HepG2 (cell line): ENCODE data around the gene SLC2A10. TPM values are rescaled to one million over a fixed set of nuclear protein-coding genes. Genes with fewer than 3 reads are reported as not detected.
A peak's percentile ranks its signal among the peaks of the same experiment; 100 is the strongest.

Experiments used
- GTF3A ChIP-seq: sonication (generic); formaldehyde crosslinking; conservative IDR thresholded peaks from 2 replicates; pipeline ENCODE4 v1.4.0; 2020; ENCODE audit warnings: mild to moderate bottlenecking, missing genetic modification reagents
- MAF1 ChIP-seq: sonication (generic); formaldehyde crosslinking; IDR thresholded peaks from 2 replicates; pipeline ENCODE4 v1.5.0; 2020; ENCODE audit warnings: missing genetic modification reagents, borderline replicate concordance
- NFATC3 ChIP-seq: sonication (generic); formaldehyde crosslinking; IDR thresholded peaks from 2 replicates; pipeline ENCODE4 v1.5.1; 2020; ENCODE audit warnings: mild to moderate bottlenecking, missing genetic modification reagents
- NR2C2 ChIP-seq: sonication (generic); formaldehyde crosslinking; IDR thresholded peaks from 2 replicates; pipeline ENCODE4 v1.4.0; 2020; ENCODE audit warnings: missing genetic modification reagents, mild to moderate bottlenecking, moderate library complexity, borderline replicate concordance
- POLR2AphosphoS5 ChIP-seq: IDR thresholded peaks from 2 replicates; pipeline ENCODE4 v1.6.1; 2012; ENCODE audit warnings: low read depth, low read length
- REL ChIP-seq: sonication (generic); formaldehyde crosslinking; conservative IDR thresholded peaks from 2 replicates; pipeline ENCODE4 v1.8.0; 2022; ENCODE audit warnings: mild to moderate bottlenecking, missing genetic modification reagents, moderate library complexity
- SYNCRIP ChIP-seq: fragments of 200-400 bp; formaldehyde crosslinking; IDR thresholded peaks from 2 replicates; pipeline ENCODE4 v1.6.1; 2018; ENCODE audit warnings: mild to moderate bottlenecking, low read depth, low read length; ENCODE audit not compliant: insufficient read depth
- YEATS2 ChIP-seq: sonication (generic); formaldehyde crosslinking; IDR thresholded peaks from 2 replicates; pipeline ENCODE4 v1.4.0; 2020; ENCODE audit warnings: missing genetic modification reagents, borderline replicate concordance
- ZNF230 ChIP-seq: sonication (generic); formaldehyde crosslinking; IDR thresholded peaks from 2 replicates; pipeline ENCODE4 v1.4.0; 2020; ENCODE audit warnings: mild to moderate bottlenecking, missing genetic modification reagents
- ZNF263 ChIP-seq: sonication (generic); formaldehyde crosslinking; IDR thresholded peaks from 2 replicates; pipeline ENCODE4 v1.4.0; 2020; ENCODE audit warnings: missing genetic modification reagents
- ZNF326 ChIP-seq: sonication (generic); formaldehyde crosslinking; IDR thresholded peaks from 2 replicates; pipeline ENCODE4 v1.4.0; 2020; ENCODE audit warnings: missing genetic modification reagents, borderline replicate concordance
- ZNF331 ChIP-seq: sonication (generic); formaldehyde crosslinking; IDR thresholded peaks from 2 replicates; pipeline ENCODE4 v1.4.0; 2020; ENCODE audit warnings: missing genetic modification reagents
- ZNF383 ChIP-seq: sonication (generic); formaldehyde crosslinking; IDR thresholded peaks from 2 replicates; pipeline ENCODE4 v1.4.0; 2020; ENCODE audit warnings: missing genetic modification reagents, mild to moderate bottlenecking, borderline replicate concordance
- ZSCAN21 ChIP-seq: sonication (generic); formaldehyde crosslinking; IDR thresholded peaks from 2 replicates; pipeline ENCODE4 v1.8.0; 2022; ENCODE audit warnings: mild to moderate bottlenecking, missing genetic modification reagents, moderate library complexity, borderline replicate concordance
- polyA plus RNA-seq, 8 experiments: library from polyadenylated mRNA; depleted of rRNA in 3 of 8; stranded (reverse) in 7 of 8; unstranded in 1 of 8; fragments of >200 nt; fragmentation: Illumina TruSeq in 4 of 8; extraction: Trizol in 4 of 8; gene quantifications; 2 replicates each; pipeline versions ENCODE4 v1.2.1 to v1.2.3, GENCODE V29; 2011 to 2016; ENCODE audit warnings: low read depth in 4 of 8, missing spikeins in 1 of 8, mixed read lengths in 1 of 8; ENCODE audit not compliant: insufficient read depth in 1 of 8
- total RNA-seq, 5 experiments: library from RNA; depleted of rRNA; stranded (reverse); fragments of >200 nt; fragmentation: Illumina TruSeq; extraction: Trizol; gene quantifications; 2 replicates each; pipeline ENCODE4 v1.2.3, GENCODE V29; 2016; ENCODE audit warnings: low read depth in 1 of 5
- TF ChIP-seq, protein P1 (sequence below): sonication (generic); formaldehyde crosslinking; IDR thresholded peaks from 2 replicates; pipeline ENCODE4 v1.5.0; 2020; ENCODE audit warnings: mild to moderate bottlenecking, missing genetic modification reagents
- TF ChIP-seq, protein P2 (sequence below): IDR thresholded peaks from 2 replicates; pipeline ENCODE4 v1.6.1; 2018; ENCODE audit warnings: missing genetic modification reagents
- TF ChIP-seq, protein P3 (sequence below): sonication (generic); formaldehyde crosslinking; IDR thresholded peaks from 2 replicates; pipeline ENCODE4 v1.9.0; 2022; ENCODE audit warnings: low read depth, missing genetic modification reagents
- TF ChIP-seq, protein P4 (sequence below): sonication (generic); formaldehyde crosslinking; IDR thresholded peaks from 2 replicates; pipeline ENCODE4 v1.4.0; 2020; ENCODE audit warnings: missing genetic modification reagents
- TF ChIP-seq, protein P5 (sequence below): IDR thresholded peaks from 2 replicates; pipeline ENCODE4 v1.6.1; 2016; ENCODE audit warnings: low read depth

Gene SLC2A10
- total and polyA plus RNA-seq, 2 of the 13 experiments (the other 11 are each of a cell fraction or from before 2014, with no cell fraction given), result 16.0 to 18.4 TPM

DNA sequence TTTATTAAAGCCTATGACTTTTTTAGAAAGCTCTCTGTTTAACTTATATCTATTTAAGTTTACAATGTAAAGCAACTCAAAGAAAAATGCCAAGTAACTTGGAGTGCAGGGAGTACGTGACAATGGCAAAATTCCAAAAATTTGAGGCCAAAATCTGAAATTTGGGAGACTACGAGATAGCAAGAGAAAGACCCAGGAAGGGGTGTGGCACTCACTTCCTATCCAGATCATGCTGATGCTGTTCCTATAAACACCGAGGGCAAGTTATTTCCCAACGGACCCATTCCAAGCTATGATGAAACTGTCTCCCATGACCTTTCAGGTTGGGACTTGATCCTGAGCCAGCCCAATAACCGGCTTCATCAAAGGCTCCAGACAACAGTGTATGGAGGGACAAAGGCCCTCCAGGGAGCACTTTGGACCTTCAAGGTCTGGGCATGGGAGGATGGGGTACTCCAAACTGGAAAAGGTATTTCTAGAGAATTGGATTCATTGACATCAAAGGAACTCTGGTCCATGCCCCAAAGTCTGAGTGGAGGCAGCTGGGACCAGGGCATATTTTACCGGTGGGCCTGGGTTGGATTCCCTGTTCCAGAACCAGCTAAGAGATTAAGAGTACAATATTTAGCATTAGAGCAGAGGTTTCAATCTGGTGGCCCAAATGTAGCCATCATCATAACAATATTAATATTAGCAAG is 42.5 kb upstream of the SLC2A10 start (continued):
- TF ChIP-seq, protein P1, sequence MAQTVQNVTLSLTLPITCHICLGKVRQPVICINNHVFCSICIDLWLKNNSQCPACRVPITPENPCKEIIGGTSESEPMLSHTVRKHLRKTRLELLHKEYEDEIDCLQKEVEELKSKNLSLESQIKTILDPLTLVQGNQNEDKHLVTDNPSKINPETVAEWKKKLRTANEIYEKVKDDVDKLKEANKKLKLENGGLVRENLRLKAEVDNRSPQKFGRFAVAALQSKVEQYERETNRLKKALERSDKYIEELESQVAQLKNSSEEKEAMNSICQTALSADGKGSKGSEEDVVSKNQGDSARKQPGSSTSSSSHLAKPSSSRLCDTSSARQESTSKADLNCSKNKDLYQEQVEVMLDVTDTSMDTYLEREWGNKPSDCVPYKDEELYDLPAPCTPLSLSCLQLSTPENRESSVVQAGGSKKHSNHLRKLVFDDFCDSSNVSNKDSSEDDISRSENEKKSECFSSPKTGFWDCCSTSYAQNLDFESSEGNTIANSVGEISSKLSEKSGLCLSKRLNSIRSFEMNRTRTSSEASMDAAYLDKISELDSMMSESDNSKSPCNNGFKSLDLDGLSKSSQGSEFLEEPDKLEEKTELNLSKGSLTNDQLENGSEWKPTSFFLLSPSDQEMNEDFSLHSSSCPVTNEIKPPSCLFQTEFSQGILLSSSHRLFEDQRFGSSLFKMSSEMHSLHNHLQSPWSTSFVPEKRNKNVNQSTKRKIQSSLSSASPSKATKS, result peak; percentile 99; the same call in 1 of the 2 replicates
- TF ChIP-seq YEATS2 (CRISPR knock-in tag) (peak; percentile 94), GTF3A (CRISPR knock-in tag) (no peak), ZNF383 (no peak; the same call in 1 of the 2 replicates), REL (CRISPR knock-in tag) (peak; percentile 84), ZNF230 (CRISPR knock-in tag) (peak; percentile 48; the same call in 1 of the 2 replicates), MAF1 (peak; percentile 97; the same call in 1 of the 2 replicates), ZNF326 (CRISPR knock-in tag) (no peak), ZNF331 (peak; percentile 100), SYNCRIP (no peak), ZNF263 (CRISPR knock-in tag) (peak; percentile 97), NFATC3 (0 out of 2 replicates have a peak, but pooled peaks have one; percentile 57), NR2C2 (CRISPR knock-in tag) (peak; percentile 96), ZSCAN21 (CRISPR knock-in tag) (peak; percentile 87), POLR2AphosphoS5 (no peak)
- TF ChIP-seq, protein P2, sequence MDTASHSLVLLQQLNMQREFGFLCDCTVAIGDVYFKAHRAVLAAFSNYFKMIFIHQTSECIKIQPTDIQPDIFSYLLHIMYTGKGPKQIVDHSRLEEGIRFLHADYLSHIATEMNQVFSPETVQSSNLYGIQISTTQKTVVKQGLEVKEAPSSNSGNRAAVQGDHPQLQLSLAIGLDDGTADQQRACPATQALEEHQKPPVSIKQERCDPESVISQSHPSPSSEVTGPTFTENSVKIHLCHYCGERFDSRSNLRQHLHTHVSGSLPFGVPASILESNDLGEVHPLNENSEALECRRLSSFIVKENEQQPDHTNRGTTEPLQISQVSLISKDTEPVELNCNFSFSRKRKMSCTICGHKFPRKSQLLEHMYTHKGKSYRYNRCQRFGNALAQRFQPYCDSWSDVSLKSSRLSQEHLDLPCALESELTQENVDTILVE (CRISPR knock-in tag), result peak; percentile 99
- TF ChIP-seq, protein P3, sequence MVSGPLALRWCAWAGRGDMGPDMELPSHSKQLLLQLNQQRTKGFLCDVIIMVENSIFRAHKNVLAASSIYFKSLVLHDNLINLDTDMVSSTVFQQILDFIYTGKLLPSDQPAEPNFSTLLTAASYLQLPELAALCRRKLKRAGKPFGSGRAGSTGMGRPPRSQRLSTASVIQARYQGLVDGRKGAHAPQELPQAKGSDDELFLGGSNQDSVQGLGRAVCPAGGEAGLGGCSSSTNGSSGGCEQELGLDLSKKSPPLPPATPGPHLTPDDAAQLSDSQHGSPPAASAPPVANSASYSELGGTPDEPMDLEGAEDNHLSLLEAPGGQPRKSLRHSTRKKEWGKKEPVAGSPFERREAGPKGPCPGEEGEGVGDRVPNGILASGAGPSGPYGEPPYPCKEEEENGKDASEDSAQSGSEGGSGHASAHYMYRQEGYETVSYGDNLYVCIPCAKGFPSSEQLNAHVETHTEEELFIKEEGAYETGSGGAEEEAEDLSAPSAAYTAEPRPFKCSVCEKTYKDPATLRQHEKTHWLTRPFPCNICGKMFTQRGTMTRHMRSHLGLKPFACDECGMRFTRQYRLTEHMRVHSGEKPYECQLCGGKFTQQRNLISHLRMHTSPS, result peak; percentile 93
- TF ChIP-seq, protein P4, sequence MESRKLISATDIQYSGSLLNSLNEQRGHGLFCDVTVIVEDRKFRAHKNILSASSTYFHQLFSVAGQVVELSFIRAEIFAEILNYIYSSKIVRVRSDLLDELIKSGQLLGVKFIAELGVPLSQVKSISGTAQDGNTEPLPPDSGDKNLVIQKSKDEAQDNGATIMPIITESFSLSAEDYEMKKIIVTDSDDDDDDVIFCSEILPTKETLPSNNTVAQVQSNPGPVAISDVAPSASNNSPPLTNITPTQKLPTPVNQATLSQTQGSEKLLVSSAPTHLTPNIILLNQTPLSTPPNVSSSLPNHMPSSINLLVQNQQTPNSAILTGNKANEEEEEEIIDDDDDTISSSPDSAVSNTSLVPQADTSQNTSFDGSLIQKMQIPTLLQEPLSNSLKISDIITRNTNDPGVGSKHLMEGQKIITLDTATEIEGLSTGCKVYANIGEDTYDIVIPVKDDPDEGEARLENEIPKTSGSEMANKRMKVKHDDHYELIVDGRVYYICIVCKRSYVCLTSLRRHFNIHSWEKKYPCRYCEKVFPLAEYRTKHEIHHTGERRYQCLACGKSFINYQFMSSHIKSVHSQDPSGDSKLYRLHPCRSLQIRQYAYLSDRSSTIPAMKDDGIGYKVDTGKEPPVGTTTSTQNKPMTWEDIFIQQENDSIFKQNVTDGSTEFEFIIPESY, result peak; percentile 94
- TF ChIP-seq, protein P5, sequence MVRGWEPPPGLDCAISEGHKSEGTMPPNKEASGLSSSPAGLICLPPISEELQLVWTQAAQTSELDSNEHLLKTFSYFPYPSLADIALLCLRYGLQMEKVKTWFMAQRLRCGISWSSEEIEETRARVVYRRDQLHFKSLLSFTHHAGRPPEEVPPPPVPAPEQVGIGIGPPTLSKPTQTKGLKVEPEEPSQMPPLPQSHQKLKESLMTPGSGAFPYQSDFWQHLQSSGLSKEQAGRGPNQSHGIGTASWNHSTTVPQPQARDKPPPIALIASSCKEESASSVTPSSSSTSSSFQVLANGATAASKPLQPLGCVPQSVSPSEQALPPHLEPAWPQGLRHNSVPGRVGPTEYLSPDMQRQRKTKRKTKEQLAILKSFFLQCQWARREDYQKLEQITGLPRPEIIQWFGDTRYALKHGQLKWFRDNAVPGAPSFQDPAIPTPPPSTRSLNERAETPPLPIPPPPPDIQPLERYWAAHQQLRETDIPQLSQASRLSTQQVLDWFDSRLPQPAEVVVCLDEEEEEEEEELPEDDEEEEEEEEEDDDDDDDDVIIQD, result peak; percentile 100
